GM23338 (cell line): Measurements from ENCODE around the gene ST6GALNAC6. TPM values are rescaled to one million over a fixed set of nuclear protein-coding genes. Genes with fewer than 3 reads are reported as not detected.

Experiments
- ATAC-seq: fragments of 200-7000 bp; cut with Tn5 transposase; 3 replicates; pipeline ENCODE4 v1.9.1; 2020
- DNase-seq: peaks from one replicate; pipeline ENCODE4 v3.0.0-alpha.2; 2015; ENCODE audit warnings: low spot score
- H2AFZ ChIP-seq: fragments of 200-600 bp; sonication (generic); 2 replicates; pipeline ENCODE4 v1.8.0; 2016; ENCODE audit warnings: antibody characterized with exemption, mild to moderate bottlenecking, moderate library complexity
- H3F3A ChIP-seq: fragments of 200-600 bp; sonication (generic); replicated peaks from 2 replicates; pipeline ENCODE4 v1.8.0; 2017; ENCODE audit warnings: antibody characterized with exemption, mixed run types, low read depth
- H3K27ac ChIP-seq: fragments of 200-600 bp; sonication (generic); 2 replicates; pipeline ENCODE4 v1.6.1; 2016; ENCODE audit warnings: low read depth
- H3K27me3 ChIP-seq: fragments of 200-600 bp; sonication (generic); 2 replicates; pipeline ENCODE4 v1.8.0; 2016; ENCODE audit warnings: mild to moderate bottlenecking, mixed run types, moderate library complexity; ENCODE audit not compliant: insufficient read depth
- H3K36me3 ChIP-seq: fragments of 200-600 bp; sonication (generic); 2 replicates; pipeline ENCODE4 v1.8.0; 2016; ENCODE audit warnings: mild to moderate bottlenecking; ENCODE audit not compliant: insufficient read depth
- H3K4me1 ChIP-seq: fragments of 200-600 bp; sonication (generic); 2 replicates; pipeline ENCODE4 v1.8.0; 2016; ENCODE audit warnings: mild to moderate bottlenecking, moderate library complexity; ENCODE audit not compliant: insufficient read depth
- H3K4me2 ChIP-seq: fragments of 200-600 bp; sonication (generic); 2 replicates; pipeline ENCODE4 v1.7.1; 2017; ENCODE audit warnings: mixed run types
- H3K4me3 ChIP-seq: fragments of 200-600 bp; sonication (generic); 2 replicates; pipeline ENCODE4 v1.6.1; 2016; ENCODE audit warnings: mixed run types
- H3K79me2 ChIP-seq: fragments of 200-600 bp; sonication (generic); replicated peaks from 2 replicates; pipeline ENCODE4 v1.8.0; 2017; ENCODE audit warnings: mild to moderate bottlenecking; ENCODE audit not compliant: insufficient read depth
- H3K9me2 ChIP-seq: fragments of 200-600 bp; sonication (generic); 2 replicates; pipeline ENCODE4 v1.8.0; 2017; ENCODE audit not compliant: insufficient read depth
- H4K20me1 ChIP-seq: fragments of 200-600 bp; sonication (generic); replicated peaks from 2 replicates; pipeline ENCODE4 v1.8.0; 2017; ENCODE audit warnings: mild to moderate bottlenecking; ENCODE audit not compliant: insufficient read depth
- H3K27ac Mint-ChIP-seq: 2 replicates; pipeline ENCODE4 v1.8.0; 2020; ENCODE audit warnings: inconsistent platforms, mild to moderate bottlenecking, moderate library complexity, mixed read lengths
- H3K27me3 Mint-ChIP-seq: 3 replicates; pipeline ENCODE4 v1.8.0; 2022; ENCODE audit warnings: low read depth, mild to moderate bottlenecking, moderate library complexity, mixed read lengths, inconsistent platforms; ENCODE audit not compliant: insufficient read depth, poor library complexity
- H3K36me3 Mint-ChIP-seq: 3 replicates; pipeline ENCODE4 v1.8.0; 2021; ENCODE audit warnings: low read depth, mild to moderate bottlenecking, inconsistent platforms, moderate library complexity, mixed read lengths
- H3K4me1 Mint-ChIP-seq: 3 replicates; pipeline ENCODE4 v1.8.0; 2020; ENCODE audit warnings: mild to moderate bottlenecking, inconsistent platforms, mixed read lengths
- H3K4me3 Mint-ChIP-seq: 3 replicates; pipeline ENCODE4 v1.8.0; 2021; ENCODE audit warnings: moderate library complexity, mild to moderate bottlenecking, inconsistent platforms, mixed read lengths
- H3K9me3 Mint-ChIP-seq: 3 replicates; pipeline ENCODE4 v1.8.0; 2020; ENCODE audit warnings: moderate library complexity, mild to moderate bottlenecking, inconsistent platforms, mixed read lengths
- CREB1 ChIP-seq: fragments of 250-450 bp; sonication (Bioruptor Pico); IDR thresholded peaks from 2 replicates; pipeline ENCODE4 v1.5.0; 2020; ENCODE audit warnings: low read depth, mild to moderate bottlenecking, moderate library complexity
- EZH2phosphoT487 ChIP-seq: fragments of 200-600 bp; sonication (generic); IDR thresholded peaks from one replicate; pipeline ENCODE4 v1.8.1; 2018; ENCODE audit warnings: antibody characterized with exemption; ENCODE audit not compliant: unreplicated experiment
- POLR2AphosphoS5 ChIP-seq: IDR thresholded peaks from 2 replicates; pipeline ENCODE4 v1.6.1; 2016; ENCODE audit warnings: antibody characterized with exemption, low read depth
- STAT1 ChIP-seq: IDR thresholded peaks from one replicate; pipeline ENCODE4 v1.6.1; 2016; ENCODE audit warnings: antibody characterized with exemption; ENCODE audit not compliant: unreplicated experiment
- ZNF331 ChIP-seq: fragments of 250-450 bp; sonication (Bioruptor Pico); IDR thresholded peaks from 2 replicates; pipeline ENCODE4 v1.5.0; 2020; ENCODE audit warnings: low read depth, mild to moderate bottlenecking, moderate library complexity
- polyA plus RNA-seq: library from polyadenylated mRNA; unstranded; fragments of >200 nt; fragmentation: Nextera tagmentation; extraction: Ambion mirVana; gene quantifications from 2 replicates; pipeline ENCODE4 v1.2.1, GENCODE V29; 2016
- total RNA-seq: library from RNA; depleted of rRNA; stranded (reverse); fragments of >200 nt; shearing (Covaris generic); gene quantifications from 2 replicates; pipeline ENCODE4 v1.2.3, GENCODE V29; 2014
- TF ChIP-seq, protein P1 (sequence below): fragments of 250-450 bp; sonication (Bioruptor Pico); IDR thresholded peaks from 2 replicates; pipeline ENCODE4 v1.5.0; 2020; ENCODE audit warnings: mild to moderate bottlenecking, moderate library complexity

ST6GALNAC6 gene
- total and polyA plus RNA-seq, 2 experiments from 2014 or later = 20.7 to 39.2 TPM

DNA sequence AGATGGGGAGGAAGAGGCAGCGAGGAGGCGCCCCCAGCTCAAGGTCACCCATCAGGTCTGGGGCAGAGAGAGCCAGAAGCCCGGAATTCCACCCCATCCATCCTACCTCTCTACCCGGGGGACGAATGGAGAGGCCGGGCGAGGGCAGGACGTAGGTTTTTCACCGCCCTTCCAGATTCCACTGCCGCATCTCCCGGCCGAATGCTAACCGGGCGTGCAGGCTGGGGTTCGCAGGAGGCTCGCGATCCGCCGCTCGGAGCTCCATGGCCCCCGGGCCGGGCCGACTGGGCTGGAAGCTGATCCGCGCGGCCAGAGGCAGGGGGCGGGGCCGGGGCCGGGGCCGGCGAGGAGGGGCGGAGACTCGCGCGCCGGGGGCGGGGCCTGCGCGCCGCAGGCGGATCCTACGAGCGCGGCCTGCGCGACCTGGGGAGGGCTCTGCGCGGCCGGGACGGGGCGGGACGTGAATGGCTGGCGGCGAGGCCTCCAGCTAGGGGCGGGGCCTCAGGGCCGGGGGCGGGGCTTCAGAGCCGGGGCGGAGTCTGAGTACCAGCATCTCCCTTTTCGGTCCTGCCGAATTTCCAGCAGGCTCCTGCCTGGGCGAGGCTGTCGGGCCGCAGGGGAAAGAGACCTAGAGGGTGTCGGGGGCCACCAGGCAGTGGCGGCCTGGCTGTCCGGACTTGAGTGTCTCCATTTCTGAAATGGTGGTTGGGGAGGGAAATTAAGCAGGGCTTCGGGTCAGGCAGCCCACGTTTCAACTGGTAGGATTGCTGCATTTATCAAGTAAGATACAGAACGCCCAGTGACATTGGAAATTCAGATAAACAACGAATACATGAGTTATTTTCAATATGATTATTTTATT lies 17.5 kb upstream of the ST6GALNAC6 start, which contains the start of gene ST6GALNAC4:
ST6GALNAC4 (minus strand) TSS at position 322 of the 862 bp plus-strand sequence. CDS start 622 bp downstream, outside the sequence.
- peaks cover 15% of the 10 kb centered on the region; the same call in 1 of the 2 replicates for H3F3A ChIP-seq
- H3K4me3 ChIP-seq = peak within 1 kb of the TSS; percentile 81
- peak within 1 kb of the TSS; percentile 92 for H2AFZ ChIP-seq
- H3K4me1 Mint-ChIP-seq = peaks cover 19% of the 10 kb centered on the region
- 0 out of 3 replicates have a peak, but pooled peaks cover 8% of the 10 kb centered on the region for H3K36me3 Mint-ChIP-seq
- H3K79me2 ChIP-seq = no peaks in the 10 kb centered on the region
- H3K27ac Mint-ChIP-seq = no peak within 1 kb of the TSS
- H4K20me1 ChIP-seq = peaks cover 7% of the 10 kb centered on the region
- H3K36me3 ChIP-seq = no peaks in the 10 kb centered on the region
- ATAC-seq (peak; percentile 80), DNase-seq (peak; percentile 92)
- no peak for TF ChIP-seq CREB1
- TF ChIP-seq POLR2AphosphoS5 = peak; percentile 76
- no peak for TF ChIP-seq ZNF331
- TF ChIP-seq, protein P1, sequence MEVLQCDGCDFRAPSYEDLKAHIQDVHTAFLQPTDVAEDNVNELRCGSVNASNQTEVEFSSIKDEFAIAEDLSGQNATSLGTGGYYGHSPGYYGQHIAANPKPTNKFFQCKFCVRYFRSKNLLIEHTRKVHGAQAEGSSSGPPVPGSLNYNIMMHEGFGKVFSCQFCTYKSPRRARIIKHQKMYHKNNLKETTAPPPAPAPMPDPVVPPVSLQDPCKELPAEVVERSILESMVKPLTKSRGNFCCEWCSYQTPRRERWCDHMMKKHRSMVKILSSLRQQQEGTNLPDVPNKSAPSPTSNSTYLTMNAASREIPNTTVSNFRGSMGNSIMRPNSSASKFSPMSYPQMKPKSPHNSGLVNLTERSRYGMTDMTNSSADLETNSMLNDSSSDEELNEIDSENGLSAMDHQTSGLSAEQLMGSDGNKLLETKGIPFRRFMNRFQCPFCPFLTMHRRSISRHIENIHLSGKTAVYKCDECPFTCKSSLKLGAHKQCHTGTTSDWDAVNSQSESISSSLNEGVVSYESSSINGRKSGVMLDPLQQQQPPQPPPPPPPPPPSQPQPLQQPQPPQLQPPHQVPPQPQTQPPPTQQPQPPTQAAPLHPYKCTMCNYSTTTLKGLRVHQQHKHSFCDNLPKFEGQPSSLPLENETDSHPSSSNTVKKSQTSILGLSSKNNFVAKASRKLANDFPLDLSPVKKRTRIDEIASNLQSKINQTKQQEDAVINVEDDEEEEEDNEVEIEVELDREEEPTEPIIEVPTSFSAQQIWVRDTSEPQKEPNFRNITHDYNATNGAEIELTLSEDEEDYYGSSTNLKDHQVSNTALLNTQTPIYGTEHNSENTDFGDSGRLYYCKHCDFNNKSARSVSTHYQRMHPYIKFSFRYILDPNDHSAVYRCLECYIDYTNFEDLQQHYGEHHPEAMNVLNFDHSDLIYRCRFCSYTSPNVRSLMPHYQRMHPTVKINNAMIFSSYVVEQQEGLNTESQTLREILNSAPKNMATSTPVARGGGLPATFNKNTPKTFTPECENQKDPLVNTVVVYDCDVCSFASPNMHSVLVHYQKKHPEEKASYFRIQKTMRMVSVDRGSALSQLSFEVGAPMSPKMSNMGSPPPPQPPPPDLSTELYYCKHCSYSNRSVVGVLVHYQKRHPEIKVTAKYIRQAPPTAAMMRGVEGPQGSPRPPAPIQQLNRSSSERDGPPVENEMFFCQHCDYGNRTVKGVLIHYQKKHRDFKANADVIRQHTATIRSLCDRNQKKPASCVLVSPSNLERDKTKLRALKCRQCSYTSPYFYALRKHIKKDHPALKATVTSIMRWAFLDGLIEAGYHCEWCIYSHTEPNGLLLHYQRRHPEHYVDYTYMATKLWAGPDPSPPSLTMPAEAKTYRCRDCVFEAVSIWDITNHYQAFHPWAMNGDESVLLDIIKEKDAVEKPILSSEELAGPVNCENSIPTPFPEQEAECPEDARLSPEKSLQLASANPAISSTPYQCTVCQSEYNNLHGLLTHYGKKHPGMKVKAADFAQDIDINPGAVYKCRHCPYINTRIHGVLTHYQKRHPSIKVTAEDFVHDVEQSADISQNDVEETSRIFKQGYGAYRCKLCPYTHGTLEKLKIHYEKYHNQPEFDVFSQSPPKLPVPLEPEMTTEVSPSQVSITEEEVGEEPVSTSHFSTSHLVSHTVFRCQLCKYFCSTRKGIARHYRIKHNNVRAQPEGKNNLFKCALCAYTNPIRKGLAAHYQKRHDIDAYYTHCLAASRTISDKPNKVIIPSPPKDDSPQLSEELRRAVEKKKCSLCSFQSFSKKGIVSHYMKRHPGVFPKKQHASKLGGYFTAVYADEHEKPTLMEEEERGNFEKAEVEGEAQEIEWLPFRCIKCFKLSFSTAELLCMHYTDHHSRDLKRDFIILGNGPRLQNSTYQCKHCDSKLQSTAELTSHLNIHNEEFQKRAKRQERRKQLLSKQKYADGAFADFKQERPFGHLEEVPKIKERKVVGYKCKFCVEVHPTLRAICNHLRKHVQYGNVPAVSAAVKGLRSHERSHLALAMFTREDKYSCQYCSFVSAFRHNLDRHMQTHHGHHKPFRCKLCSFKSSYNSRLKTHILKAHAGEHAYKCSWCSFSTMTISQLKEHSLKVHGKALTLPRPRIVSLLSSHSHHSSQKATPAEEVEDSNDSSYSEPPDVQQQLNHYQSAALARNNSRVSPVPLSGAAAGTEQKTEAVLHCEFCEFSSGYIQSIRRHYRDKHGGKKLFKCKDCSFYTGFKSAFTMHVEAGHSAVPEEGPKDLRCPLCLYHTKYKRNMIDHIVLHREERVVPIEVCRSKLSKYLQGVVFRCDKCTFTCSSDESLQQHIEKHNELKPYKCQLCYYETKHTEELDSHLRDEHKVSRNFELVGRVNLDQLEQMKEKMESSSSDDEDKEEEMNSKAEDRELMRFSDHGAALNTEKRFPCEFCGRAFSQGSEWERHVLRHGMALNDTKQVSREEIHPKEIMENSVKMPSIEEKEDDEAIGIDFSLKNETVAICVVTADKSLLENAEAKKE (CRISPR knock-in tag) = no peak
- no peak for TF ChIP-seq EZH2phosphoT487
- no peak for TF ChIP-seq STAT1
- H3K4me3 Mint-ChIP-seq = peak within 1 kb of the TSS; percentile 78
- no peak within 1 kb of the TSS for H3K27ac ChIP-seq
- H3K27me3 ChIP-seq = 0 out of 2 replicates have a peak, but pooled peaks cover 7% of the 10 kb centered on the region
- peaks cover 15% of the 10 kb centered on the region for H3K27me3 Mint-ChIP-seq
- peak within 1 kb of the TSS; percentile 95 for H3K4me2 ChIP-seq
- no peaks in the 10 kb centered on the region for H3K9me3 Mint-ChIP-seq
- H3K9me2 ChIP-seq = no peaks in the 10 kb centered on the region
- peaks cover 8% of the 10 kb centered on the region; the same call in 1 of the 2 replicates for H3K4me1 ChIP-seq
